Skeletal muscle tissue (tissue), 4 donors: Measurements from ENCODE around the gene AGT. TPM values are rescaled to one million over a fixed set of nuclear protein-coding genes. Genes with fewer than 3 reads are reported as not detected.
A peak's percentile ranks its signal among the peaks of the same experiment; 100 is the strongest.

Source experiments
- H3K27ac ChIP-seq: one replicate; pipeline ENCODE4 v1.7.0; 2013; ENCODE audit warnings: mild to moderate bottlenecking, low read depth, low read length, inconsistent platforms
- H3K27me3 ChIP-seq, 3 donors: one replicate each; pipeline ENCODE4 v1.7.0; 2013; ENCODE audit warnings: low read length in 3 of 3; ENCODE audit not compliant: control insufficient read depth in 3 of 3, insufficient read depth in 3 of 3
- H3K36me3 ChIP-seq, 3 donors: one replicate each; pipeline ENCODE4 v1.7.0; 2013; ENCODE audit warnings: low read length in 3 of 3; ENCODE audit not compliant: control insufficient read depth in 3 of 3, insufficient read depth in 3 of 3
- H3K4me1 ChIP-seq, 3 donors: one replicate each; pipeline ENCODE4 v1.7.0; 2013; ENCODE audit warnings: low read length in 3 of 3, mild to moderate bottlenecking in 3 of 3; ENCODE audit not compliant: control insufficient read depth in 3 of 3, insufficient read depth in 3 of 3
- H3K4me3 ChIP-seq, 3 donors: one replicate each; pipeline ENCODE4 v1.7.0; 2013; ENCODE audit warnings: low read length in 3 of 3
- H3K9ac ChIP-seq, 3 donors: one replicate each; pipeline ENCODE4 v1.7.0; 2013; ENCODE audit warnings: low read length in 3 of 3, mild to moderate bottlenecking in 3 of 3, moderate library complexity in 2 of 3, low read depth in 1 of 3
- H3K9me3 ChIP-seq, 3 donors: one replicate each; pipeline ENCODE4 v1.7.0; 2013; ENCODE audit warnings: low read length in 3 of 3; ENCODE audit not compliant: control insufficient read depth in 3 of 3
- total RNA-seq: library from RNA; depleted of rRNA; stranded (reverse); fragments of >200 nt; gene quantifications from one replicate; pipeline ENCODE4 v1.2.3, GENCODE V29; 2014
- donor health status: Osteomylitis.

AGT gene
- total RNA-seq, 1 donor from 2014 or later, result 10.4 TPM

DNA sequence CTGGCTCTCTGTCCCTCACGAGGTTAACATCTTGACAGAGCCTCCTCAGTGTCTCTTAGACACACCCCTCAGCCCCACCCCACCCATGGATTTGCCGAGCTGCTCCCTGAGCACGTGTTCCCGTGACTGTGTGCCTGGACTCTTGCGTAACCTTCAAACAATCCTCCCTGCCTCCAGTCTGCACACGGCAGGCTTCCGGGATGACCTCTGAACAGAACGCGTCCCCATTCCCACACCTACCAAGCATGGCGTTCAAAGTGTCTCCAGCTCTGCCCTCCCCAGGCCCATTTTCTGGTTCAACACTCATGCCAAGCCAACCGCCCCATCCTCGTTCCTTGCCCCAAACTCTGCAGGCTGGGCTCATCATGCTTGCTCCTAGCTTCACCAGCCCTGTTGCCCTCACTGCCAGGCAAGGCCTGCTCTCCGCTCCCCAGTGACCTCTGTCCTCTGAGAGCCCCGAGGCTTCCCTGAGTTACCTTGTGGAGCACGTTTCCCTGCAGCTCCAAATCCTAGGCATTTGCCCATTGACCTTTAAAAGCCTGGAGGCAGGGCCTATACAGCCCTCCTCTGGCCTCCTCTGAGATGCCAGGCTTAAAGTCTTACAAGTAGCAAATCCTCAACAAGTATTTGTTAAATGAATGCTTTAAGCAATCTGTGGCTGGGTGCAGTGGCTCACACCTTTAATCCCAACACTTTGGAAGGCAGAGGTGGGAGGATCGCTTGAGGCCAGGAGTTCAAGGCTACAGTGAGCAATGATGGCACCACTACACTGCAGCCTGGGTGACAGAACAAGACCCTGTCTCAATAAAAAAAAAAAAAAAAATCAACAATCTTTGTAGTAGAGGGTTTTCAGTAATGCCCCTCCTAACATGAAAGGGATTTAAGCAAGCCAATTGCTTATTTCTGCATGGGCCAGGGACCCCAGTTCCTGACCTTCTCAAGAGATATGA is 5.0 kb downstream of the AGT start:
- Histone ChIP-seq H3K27ac (no peak overlapping the region), H3K9ac (peak overlapping the region in 1 of 3 donors; percentile 25), H3K27me3 (no peaks in the 10 kb centered on the region), H3K4me3 (peak overlapping the region in 1 of 3 donors; percentile 17), H3K9me3 (no peaks in the 10 kb centered on the region), H3K36me3 (peaks cover 14 to 33% (median 16%) of the 10 kb centered on the region in 3 donors), H3K4me1 (peaks cover 19 to 56% (median 29%) of the 10 kb centered on the region in 3 donors)

DNA sequence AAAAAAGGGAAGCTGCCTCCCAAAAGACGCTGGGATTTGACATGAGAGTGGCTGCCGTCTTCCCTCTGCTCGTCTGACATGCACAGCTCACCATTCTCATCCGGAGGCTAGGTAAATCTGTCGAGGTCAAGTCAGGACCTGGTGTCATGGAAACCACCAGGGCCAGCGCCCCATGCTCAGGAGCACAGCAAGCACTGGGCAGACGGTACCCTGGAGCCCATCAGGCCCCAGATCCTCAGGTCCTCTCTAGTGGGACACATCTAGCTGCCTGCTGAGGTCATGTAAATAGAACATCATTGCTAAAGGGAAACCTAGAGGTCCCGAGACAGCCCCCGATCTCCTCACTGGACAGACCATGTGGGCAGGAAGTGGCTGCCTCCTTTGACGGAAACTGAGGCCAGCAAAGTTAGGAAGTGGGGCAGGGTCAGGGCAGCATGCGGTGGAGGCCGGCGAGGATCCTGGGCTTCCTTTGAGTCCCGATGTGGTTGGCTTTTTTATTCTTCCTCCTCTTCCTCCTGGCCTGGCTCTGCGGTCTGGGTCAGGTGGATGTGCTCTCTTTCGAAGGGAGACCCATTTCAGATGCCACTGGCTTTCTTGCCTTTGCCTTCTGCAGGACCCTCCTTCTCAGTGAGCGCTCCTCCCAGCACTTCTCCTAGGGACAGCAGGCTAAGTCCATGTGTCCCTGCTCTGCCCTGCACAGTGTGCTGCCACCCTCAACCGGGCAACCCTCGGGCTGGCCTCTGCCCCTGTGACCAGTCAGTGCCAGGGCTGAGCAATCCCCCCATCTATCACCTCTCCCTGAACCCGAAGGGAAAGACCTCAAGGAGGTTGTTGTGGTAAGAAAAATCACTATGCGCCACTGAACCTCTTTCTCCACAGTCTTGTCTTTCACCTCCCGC is 5.9 kb downstream of the AGT start:
- Histone ChIP-seq H3K9me3 (no peaks in the 10 kb centered on the region), H3K27ac (no peak overlapping the region), H3K4me3 (no peak overlapping the region), H3K4me1 (peaks cover 11 to 47% (median 20%) of the 10 kb centered on the region in 3 donors), H3K9ac (no peak overlapping the region), H3K36me3 (peaks cover 17 to 41% (median 24%) of the 10 kb centered on the region in 3 donors), H3K27me3 (no peaks in the 10 kb centered on the region)

DNA sequence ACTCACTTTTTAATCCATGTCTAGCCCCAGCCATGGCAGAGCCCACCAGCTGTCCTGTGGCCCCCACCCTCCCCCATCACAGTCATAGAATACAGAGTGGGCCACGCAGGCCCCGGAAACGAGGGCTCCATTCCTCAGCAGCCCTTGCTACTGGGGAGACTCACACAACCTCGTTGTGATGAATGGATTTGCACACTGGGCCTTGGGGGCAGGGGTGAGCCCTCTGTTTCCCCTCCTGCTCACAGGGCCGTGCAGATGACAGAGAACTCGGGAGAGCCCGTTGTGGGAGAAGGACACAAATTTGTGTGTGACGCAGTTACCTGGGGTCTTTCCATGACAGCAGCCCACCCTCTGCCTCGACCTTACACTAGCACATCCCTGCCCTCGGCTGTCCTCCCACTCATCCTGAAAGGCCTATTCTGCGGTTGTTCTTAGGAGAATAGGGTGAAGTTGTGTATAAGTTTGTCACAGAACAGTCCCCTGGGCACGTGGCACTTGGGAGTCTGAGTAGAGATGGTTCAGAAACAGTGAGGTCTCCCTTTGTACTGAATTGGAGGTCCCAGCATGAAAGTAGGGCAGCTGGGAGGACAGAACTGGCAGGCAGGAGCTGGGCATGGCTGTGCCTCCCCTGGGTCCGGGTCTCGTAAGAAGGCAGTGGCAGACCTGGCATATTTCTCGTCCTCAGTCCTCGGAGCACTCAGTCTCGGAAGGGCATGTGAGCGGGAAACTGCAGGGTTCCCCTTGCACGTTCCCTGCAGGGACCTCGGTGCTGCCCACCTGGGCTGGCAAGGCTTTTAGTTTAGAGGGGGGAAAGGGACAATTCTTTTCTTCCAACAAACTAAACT is 6.8 kb downstream of the AGT start:
- peaks cover 17 to 43% (median 26%) of the 10 kb centered on the region in 3 donors for H3K36me3 ChIP-seq
- H3K9me3 ChIP-seq, result no peaks in the 10 kb centered on the region
- peak overlapping the region in 1 of 3 donors; percentile 16 for H3K9ac ChIP-seq
- peaks cover 8 to 38% (median 11%) of the 10 kb centered on the region in 3 donors for H3K4me1 ChIP-seq
- H3K27me3 ChIP-seq, result no peaks in the 10 kb centered on the region
- no peak overlapping the region for H3K4me3 ChIP-seq
- no peak overlapping the region for H3K27ac ChIP-seq

DNA sequence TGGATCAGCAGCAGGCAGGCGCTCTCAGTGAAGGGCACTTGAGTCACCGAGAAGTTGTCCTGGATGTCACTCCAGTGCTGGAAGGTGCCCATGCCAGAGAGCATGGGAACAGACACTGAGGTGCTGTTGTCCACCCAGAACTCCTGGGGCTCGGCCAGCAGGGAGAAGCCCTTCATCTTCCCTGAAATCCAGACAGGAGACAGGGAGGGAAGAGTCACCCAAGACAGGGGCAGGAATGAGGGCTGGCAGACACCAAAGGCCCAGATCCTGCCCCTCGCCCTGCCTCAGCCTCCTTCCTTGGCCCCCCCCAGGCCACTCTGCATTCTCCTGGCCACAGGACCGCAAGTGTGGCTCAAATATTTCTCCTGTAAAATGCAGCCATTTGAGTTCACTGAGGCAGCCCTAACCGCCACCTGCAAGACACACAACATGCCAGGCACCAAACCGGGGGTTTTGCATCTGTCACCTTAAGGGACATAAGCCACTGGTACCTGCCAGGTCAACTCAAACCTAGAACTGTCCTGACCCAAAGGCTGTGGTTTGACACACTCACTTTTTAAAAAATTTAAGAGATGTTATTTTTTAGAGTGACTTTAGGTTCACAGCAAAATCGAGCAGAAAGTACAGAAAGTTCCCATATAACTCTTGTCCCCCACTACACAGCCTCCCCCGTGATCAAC is 7.8 kb downstream of the AGT start:
- Histone ChIP-seq H3K4me1 (peaks cover 8 to 32% (median 10%) of the 10 kb centered on the region in 3 donors), H3K27ac (no peak overlapping the region), H3K9me3 (no peaks in the 10 kb centered on the region), H3K9ac (no peak overlapping the region), H3K36me3 (peaks cover 24 to 48% (median 30%) of the 10 kb centered on the region in 3 donors), H3K27me3 (no peaks in the 10 kb centered on the region), H3K4me3 (no peak overlapping the region)

DNA sequence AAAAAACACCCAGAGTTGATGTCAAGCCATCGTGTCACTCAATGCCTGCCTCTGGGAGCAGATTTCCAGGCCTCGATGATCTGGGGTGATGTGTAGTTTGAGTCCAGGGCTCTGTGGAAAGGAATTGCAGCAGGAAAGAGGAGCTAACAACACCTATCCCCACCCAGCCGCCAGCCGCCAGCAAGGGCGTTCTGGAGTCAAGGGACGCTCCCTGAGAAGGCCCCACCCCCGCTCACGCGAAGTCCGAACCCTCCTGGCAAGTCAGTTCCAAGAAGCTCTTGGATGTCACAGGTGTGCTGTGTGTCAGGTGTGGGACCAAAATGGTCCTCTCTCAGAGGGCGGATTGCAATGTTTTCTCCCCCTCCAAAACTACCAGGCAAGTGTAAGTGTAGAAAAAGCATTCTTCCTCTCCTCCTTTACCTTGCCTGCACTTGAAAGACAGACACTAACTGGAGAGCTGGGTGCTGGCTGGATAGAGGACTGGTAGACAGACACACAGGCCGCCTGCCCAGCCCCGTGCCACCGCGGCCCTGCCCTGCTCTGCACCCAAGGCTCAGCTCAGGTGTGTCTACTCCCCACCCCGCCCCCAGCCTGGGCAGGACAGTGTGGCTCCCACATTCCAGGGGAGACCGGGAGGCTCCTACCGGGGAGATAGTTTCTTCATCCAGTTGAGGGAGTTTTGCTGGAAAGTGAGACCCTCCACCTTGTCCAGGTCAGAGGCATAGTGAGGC is 8.5 kb downstream of the AGT start:
- Histone ChIP-seq H3K4me1 (peaks cover 8 to 32% (median 10%) of the 10 kb centered on the region in 3 donors), H3K9ac (no peak overlapping the region), H3K4me3 (no peak overlapping the region), H3K27me3 (no peaks in the 10 kb centered on the region), H3K36me3 (peaks cover 25 to 48% (median 29%) of the 10 kb centered on the region in 3 donors), H3K27ac (no peak overlapping the region), H3K9me3 (no peaks in the 10 kb centered on the region)

GRCh38 chr1:230704830-230705229 is 9.1 kb downstream of the AGT start:
- Histone ChIP-seq H3K27me3 (no peaks in the 10 kb centered on the region), H3K9me3 (no peaks in the 10 kb centered on the region), H3K4me1 (peaks cover 8 to 25% (median 10%) of the 10 kb centered on the region in 3 donors), H3K27ac (no peak overlapping the region), H3K4me3 (no peak overlapping the region), H3K9ac (no peak overlapping the region), H3K36me3 (peaks cover 22 to 46% (median 22%) of the 10 kb centered on the region in 3 donors)

- H3K9me3 ChIP-seq, result no peaks in the 10 kb centered on the region
- no peaks in the 10 kb centered on the region for H3K27me3 ChIP-seq
- no peak overlapping the region for H3K9ac ChIP-seq
- H3K4me3 ChIP-seq, result no peak overlapping the region
- no peak overlapping the region for H3K27ac ChIP-seq
- H3K36me3 ChIP-seq, result peaks cover 21 to 41% (median 22%) of the 10 kb centered on the region in 3 donors
- peaks cover 3 to 15% (median 7%) of the 10 kb centered on the region in 3 donors for H3K4me1 ChIP-seq
Measured at GRCh38 chr1:230703679-230704385, 10.1 kb downstream of the AGT start.

DNA sequence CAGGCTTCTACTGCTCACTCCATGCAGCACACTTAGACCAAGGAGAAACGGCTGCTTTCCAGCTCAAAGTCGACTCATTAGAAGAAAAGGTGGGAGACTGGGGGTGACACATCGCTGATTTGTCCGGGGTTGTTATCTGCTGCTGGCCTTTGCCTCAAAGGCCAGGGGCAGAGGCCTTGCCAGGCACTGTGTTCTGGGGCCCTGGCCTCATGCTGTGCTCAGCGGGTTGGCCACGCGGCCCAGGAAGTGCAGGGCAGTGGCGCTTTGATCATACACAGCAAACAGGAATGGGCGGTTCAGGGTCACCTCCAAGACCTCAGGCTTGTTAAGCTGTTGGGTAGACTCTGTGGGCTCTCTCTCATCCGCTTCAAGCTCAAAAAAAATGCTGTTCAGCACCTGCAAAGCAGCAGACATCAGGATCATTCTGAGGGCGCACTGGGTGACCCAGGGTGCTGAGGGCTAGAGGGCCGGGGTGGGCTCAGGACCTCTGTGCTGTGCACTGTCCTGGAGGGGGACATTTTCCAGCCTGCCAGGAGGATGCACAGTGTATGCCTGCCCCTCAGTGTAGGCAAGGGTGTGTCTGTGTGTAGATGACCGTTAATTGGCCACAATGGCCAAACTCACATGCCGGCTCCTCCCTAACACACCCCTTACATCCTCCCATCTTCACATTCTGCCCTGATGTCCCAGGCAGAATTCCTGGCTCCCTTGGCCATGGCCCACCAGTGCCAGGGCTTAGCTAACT is 10.8 kb downstream of the AGT start:
- no peak overlapping the region for H3K4me3 ChIP-seq
- peaks cover 0 to 8% (median under 1%) of the 10 kb centered on the region in 3 donors for H3K4me1 ChIP-seq
- H3K27me3 ChIP-seq, result no peaks in the 10 kb centered on the region
- H3K27ac ChIP-seq, result no peak overlapping the region
- H3K9me3 ChIP-seq, result no peaks in the 10 kb centered on the region
- peaks cover 21 to 41% (median 22%) of the 10 kb centered on the region in 3 donors for H3K36me3 ChIP-seq
- H3K9ac ChIP-seq, result no peak overlapping the region
